GM21390 (cell line): ENCODE measurements around the gene ZBP1.

Experiments
- ATAC-seq: cut with Tn5 transposase; IDR thresholded peaks from one replicate; pipeline ENCODE4 v1.9.1; 2021; ENCODE audit not compliant: unreplicated experiment

Gene ZBP1

GRCh38 chr20:57576617-57577550, 43.3 kb downstream of the ZBP1 start:
- no peak for ATAC-seq

GRCh38 chr20:57576002-57576401, 44.2 kb downstream of the ZBP1 start:
- ATAC-seq: no peak

DNA sequence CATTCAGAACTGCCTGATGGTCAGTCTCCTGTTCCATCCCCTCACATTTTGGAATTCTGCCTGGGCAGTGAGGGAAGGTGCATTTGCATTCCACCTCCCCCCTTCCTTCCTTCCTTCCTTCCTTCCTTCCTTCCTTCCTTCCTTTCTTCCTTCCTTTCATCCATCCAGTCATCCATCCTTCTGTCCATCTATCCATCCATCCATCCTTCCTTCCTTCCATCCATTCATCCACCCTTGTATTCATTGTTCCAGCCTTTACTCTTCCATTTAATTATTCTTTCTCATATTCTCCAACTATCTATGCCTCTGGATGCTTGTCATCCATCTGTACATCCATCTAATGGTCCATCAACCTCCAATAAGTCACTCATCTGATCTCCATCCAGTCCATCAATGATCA, 45.3 kb downstream of the ZBP1 start:
- no peak for ATAC-seq

- no peak for ATAC-seq
These were observed 46.3 kb downstream of the ZBP1 start for GRCh38 chr20:57573894-57574293.

DNA sequence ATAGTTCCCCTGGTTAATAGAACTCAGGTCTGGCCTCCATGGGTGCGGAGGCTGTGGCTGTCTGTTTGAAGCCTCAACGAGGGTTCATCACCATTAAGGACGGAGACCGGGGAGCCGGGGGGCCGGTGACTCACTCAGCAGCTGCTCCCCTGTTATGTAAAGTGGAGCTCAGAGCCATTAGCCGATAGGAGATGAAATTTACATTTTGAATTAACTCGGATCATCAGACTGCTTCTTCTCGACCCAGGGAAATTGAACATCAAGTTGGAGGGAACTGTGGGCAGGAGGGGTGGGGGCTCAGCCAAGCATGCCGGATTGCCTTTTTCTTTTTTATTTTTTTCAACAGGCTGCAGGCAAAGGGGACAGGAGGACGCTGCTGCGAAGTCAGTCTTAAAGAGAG, 47.0 kb downstream of the ZBP1 start:
- ATAC-seq: no peak

DNA sequence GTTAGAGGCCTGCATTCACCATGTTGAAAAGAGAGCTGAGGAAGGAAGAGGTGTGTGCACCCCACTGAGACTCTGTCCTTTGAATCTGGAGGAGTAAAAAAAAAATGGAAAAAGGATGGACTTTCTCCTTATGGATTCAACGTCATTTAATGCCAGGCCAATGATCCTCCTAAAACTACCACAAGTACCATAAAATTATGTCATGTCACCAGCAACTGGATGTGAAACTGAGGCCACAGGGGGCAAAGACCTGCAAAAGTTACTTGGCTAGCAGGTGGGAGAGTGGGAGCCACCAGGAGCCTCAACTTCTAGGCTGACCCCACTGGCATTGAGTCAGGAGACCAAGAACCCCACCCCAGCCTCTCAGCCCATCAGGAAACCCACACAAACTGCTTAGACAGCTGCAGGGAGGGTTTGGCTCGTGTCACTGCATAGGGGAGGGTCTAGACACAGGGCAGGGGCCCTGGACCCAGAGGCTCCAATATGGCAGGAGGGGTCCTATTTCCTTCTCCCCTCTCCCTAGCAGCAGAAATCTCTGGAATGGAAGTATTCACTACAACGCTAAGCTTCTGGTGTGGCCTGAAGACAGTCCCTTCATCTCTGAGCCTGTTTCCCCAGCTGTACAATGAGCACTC, 48.3 kb downstream of the ZBP1 start:
- no peak for ATAC-seq

GRCh38 chr20:57570920-57571319, 49.3 kb downstream of the ZBP1 start:
- no peak for ATAC-seq

DNA sequence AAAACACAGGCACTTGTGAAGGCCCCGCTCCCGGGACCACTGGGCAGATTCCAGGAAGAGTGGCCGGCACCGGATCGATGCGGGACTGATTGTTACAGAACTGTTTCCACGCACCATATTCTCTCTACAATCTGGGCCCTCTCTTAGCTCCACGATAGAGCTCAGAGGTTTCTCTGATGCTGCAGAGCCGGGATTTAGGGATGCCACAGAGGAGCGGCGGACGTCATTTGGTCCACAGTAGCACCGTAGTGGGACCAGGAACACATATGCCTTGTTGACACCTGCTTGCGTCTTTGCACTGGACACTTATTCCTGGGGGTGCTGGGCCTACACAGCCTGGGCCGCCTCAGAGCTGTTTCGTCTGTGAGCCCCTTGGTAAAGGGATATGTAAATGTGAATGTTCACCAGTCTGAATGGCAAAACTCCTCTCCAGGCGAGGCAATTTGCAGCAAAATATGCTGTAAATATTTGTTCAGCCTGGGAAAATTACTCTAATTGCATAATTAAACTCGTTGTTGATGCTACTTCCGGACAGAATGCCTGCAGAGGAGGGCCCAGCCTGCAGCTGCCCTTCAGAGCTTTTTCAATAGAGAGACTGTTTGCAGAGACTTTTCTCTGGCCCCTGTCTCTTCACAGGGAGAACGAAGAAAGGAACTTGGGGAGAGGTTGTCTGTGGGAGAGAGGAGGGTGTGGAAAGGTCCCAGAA, 49.9 kb downstream of the ZBP1 start:
- no peak for ATAC-seq

DNA sequence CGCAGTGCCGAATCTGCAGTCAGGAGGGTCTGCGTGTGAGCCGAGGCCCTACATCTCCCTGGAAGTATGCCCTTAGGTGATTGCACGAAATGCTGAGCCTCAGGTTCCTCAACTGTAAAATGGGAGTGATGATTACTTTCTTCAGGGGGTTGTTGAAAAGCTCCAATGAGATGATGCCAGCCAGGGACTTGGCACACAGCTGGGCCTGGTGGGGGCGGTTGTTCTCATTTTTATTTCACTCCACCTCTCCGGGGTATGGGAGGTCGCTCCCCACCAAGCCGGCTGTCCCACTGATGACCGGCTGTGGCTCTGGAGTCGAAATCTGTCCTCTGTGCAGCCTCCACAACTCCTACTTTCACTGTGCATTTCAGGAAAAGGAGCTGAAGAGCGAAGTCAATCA, 51.3 kb downstream of the ZBP1 start:
- no peak for ATAC-seq

DNA sequence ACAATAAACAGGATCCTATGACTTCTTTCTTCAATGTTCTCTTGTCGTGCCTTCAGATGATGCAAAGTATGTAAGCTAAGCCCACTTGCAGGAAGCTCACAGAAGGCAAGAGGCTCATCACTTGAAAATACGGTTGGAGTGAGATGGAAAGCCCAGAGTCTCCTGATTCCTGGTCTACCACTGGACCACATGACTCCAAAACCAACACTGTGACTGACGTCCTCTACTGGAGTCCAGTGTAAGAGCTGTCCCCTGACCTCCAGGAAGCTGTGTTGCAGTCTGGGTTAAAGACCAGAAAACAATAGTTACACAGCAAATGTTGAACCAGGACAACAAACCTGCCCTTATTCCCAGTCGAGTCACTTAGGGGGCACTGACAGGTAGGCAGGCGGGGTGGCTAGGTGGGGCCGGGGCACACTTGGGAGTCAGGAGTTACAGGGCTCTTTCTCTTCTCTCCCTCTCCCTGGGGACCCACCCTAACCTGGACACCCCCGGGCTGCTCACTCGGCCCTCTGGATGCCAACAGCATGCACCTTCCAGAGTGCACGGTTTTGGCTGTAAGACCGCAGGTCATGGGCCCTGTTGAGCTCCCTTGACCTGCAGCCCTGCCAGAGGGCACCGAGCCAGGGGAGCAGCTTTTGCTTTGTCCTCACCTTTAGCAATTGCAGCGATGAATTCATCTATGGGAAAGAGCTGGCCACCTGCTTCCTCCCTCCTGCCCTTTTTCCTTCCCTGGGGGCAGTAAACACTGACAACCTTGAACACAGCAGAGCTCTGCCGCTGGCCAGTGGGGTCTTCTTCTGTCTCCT, 51.9 kb downstream of the ZBP1 start:
- ATAC-seq: no peak

DNA sequence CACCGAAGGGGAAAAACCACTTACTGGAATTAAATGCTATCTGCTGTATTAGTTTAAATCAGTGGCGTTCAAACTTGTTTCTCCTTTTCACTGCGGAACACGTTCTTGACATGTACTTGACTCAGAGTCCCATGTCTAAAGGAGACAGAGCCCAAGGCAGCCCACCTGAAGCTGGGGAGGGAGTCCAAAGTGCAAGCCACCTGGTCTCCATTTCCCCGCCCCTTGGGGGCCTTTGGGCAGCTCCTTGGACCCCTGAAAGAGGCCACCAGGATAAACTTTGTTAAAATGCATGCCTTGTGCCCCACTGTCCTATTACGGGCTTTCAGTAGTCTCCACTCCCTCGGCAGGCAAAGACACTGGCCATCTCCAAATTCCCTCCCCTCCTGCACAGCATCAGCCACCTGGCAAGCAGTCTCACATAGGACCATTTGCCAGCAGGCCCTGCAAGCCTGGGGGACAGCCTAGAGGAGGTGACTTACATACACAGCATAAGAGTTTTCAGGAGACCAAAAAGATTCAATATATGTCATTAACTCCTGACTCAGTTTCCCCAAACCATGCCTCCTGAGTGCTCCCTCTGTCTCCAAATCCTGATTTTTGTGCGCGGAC, 52.7 kb downstream of the ZBP1 start:
- no peak for ATAC-seq

DNA sequence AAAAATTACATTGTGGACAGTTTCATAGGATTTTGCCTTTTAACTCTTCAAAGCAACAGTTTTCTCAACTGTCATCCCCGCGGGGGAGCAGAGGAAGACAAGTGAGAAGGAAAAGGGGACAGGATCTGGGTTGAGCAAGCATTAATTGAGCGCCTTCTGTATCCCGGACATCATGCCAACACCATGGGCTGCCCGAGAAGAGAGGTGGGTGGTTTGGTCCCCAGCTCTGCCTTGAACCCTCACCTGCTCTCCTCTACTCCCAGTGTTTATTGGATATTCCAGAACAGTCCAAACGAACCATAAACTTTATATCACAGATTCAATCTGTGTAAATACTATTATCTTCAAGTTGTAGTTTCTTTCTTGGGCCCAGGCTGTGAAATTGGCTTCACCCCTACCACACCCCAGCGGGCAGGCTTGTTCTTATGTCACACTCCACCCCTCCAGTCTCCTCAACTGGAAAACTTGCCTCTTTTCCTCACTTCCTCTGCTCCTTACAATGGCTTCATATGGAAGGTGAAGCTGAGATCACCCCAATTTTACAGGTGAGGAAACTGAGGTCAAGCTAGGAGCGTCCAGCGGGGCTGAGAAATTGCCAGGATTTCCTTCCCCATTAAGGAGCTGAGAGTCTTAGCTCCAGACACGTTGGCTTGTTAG, 53.3 kb downstream of the ZBP1 start:
- no peak for ATAC-seq

DNA sequence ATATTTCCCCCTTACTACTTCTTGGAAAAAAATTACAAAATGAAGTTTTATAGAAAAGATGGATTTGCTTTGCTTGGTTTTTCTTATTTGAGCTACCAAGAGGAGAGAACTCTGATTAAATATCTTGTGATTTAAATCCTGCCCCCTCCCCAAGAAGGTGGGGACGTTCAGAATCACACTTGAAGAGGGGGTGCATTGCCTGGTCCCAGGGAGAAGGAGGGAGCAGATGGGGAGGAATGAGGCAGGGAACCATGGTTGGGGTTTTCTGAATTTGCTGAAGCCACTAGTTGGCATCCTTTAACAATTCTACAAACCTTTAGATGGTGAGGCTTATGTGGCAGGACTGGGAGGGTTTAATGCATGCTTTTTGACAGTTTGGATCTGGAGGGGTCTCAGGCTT, 53.8 kb downstream of the ZBP1 start:
- ATAC-seq: no peak

- ATAC-seq: no peak
These were observed 55.1 kb downstream of the ZBP1 start for GRCh38 chr20:57564951-57565642.

- no peak for ATAC-seq
These were observed 55.9 kb downstream of the ZBP1 start for GRCh38 chr20:57564180-57564802.

DNA sequence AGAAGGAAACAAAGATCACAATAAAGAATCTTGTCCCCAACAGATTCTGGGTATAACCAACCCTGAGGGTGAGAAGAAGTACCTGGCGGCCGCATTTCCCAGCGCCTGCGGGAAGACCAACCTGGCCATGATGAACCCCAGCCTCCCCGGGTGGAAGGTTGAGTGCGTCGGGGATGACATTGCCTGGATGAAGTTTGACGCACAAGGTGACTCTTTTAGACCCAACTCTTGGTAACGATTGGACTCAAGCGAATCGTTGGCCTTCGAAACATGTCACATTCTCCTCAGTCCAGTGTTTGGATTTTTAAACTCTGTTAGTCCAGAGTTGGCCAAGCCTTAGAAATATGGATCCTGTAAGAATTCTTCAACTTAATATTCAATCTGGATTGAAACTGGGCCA, 56.7 kb downstream of the ZBP1 start:
- no peak for ATAC-seq

- no peak for ATAC-seq
These were observed 57.4 kb downstream of the ZBP1 start for GRCh38 chr20:57562541-57563465.
